A549 (cell line): ENCODE measurements around the gene C11orf71. TPM values are rescaled to one million over a fixed set of nuclear protein-coding genes. Genes with fewer than 3 reads are reported as not detected.
A peak's percentile ranks its signal among the peaks of the same experiment; 100 is the strongest.

Source experiments
- ATAC-seq, 2 experiments: fragments of 200-7000 bp in 1 of 2; fragments of >200 bp in 1 of 2; cut with Nextera tagmentation in 1 of 2; cut with Tn5 transposase in 1 of 2; 3 replicates each; pipeline versions ENCODE4 v1.8.0 to v1.9.1; 2018 to 2020; ENCODE audit warnings: mild to moderate bottlenecking in 1 of 2, moderate library complexity in 1 of 2
- CTCF ChIA-PET: fragments of 300-600 bp; sonication (Branson Sonifier 250); formaldehyde crosslinking; extraction: SDS; loops from one replicate; lab custom pipeline; 2021; ENCODE audit warnings: antibody characterized with exemption, inconsistent platforms; lab: Yijun Ruan, JAX
- POLR2A ChIA-PET: fragments of 350-600 bp; formaldehyde crosslinking; extraction: SDS; loops from one replicate; lab custom pipeline; 2021; ENCODE audit warnings: antibody characterized with exemption, inconsistent platforms; lab: Yijun Ruan, JAX
- DNase-seq, 2 experiments: peaks; one replicate each; pipeline versions ENCODE4 v3.0.0 to v3.0.0-alpha.2; 2011 to 2016; ENCODE audit warnings: low read depth in 1 of 2, low spot score in 1 of 2
- FAIRE-seq: peaks from 2 replicates; lab custom pipeline; 2011; peaks lifted over from hg19 to GRCh38; lab: Jason Lieb, UNC
- H3K27ac ChIP-seq, 2 experiments: fragments of >200 bp; sonication (Bioruptor Twin); formaldehyde crosslinking; 3 replicates each; pipeline ENCODE4 v1.5.1; 2016 to 2017
- H3K4me1 ChIP-seq: fragments of >200 bp; sonication (Bioruptor Twin); formaldehyde crosslinking; 3 replicates; pipeline ENCODE4 v1.6.1; 2016
- H3K4me2 ChIP-seq: fragments of >200 bp; sonication (Bioruptor Twin); formaldehyde crosslinking; 3 replicates; pipeline ENCODE4 v1.6.1; 2016
- H3K4me3 ChIP-seq: fragments of >200 bp; sonication (Bioruptor Twin); formaldehyde crosslinking; 3 replicates; pipeline ENCODE4 v1.5.1; 2016
- H3K9me3 ChIP-seq: fragments of >200 bp; sonication (Bioruptor Twin); formaldehyde crosslinking; 3 replicates; pipeline ENCODE4 v1.6.1; 2016
- CEBPB ChIP-seq, 2 experiments: fragments of >200 bp in 1 of 2; sonication (Bioruptor Twin) in 1 of 2; formaldehyde crosslinking in 1 of 2; IDR thresholded peaks; 2 replicates each; pipeline ENCODE4 v1.6.1; 2012 to 2016
- CHD2 ChIP-seq: fragments of 150-350 bp; IDR thresholded peaks from 2 replicates; pipeline ENCODE4 v1.6.1; 2014; ENCODE audit warnings: low read length; ENCODE audit not compliant: partially characterized antibody
- CHD4 ChIP-seq: fragments of 200-600 bp; sonication (generic); IDR thresholded peaks from 2 replicates; pipeline ENCODE4 v1.6.1; 2016; ENCODE audit warnings: antibody characterized with exemption, mild to moderate bottlenecking, borderline replicate concordance
- EHF ChIP-seq: fragments of 250-450 bp; sonication (Bioruptor Pico); IDR thresholded peaks from 2 replicates; pipeline ENCODE4 v1.5.0; 2020; ENCODE audit warnings: mild to moderate bottlenecking
- EP300 ChIP-seq, 2 experiments: fragments of >200 bp; sonication (Bioruptor Twin); formaldehyde crosslinking; IDR thresholded peaks; 2 replicates in 1 of 2; 3 replicates in 1 of 2; pipeline ENCODE4 v1.6.1; 2016 to 2017
- ESRRA ChIP-seq: fragments of 150-350 bp; IDR thresholded peaks from 2 replicates; pipeline ENCODE4 v1.6.1; 2014; ENCODE audit warnings: mild to moderate bottlenecking, low read length, borderline replicate concordance
- FOSL2 ChIP-seq, 2 experiments: fragments of 450-650 bp in 1 of 2; fragments of >200 bp in 1 of 2; sonication (Bioruptor Twin) in 1 of 2; formaldehyde crosslinking; IDR thresholded peaks; 2 replicates each; pipeline versions ENCODE4 v1.5.0 to v1.6.1; 2016 to 2020; ENCODE audit warnings: mild to moderate bottlenecking in 1 of 2, moderate library complexity in 1 of 2
- HDAC2 ChIP-seq: fragments of 200-600 bp; sonication (generic); IDR thresholded peaks from 2 replicates; pipeline ENCODE4 v1.6.1; 2016
- HEYL ChIP-seq: fragments of 250-450 bp; sonication (Bioruptor Pico); IDR thresholded peaks from 2 replicates; pipeline ENCODE4 v1.8.0; 2021; ENCODE audit warnings: mild to moderate bottlenecking, moderate library complexity
- HOXB13 ChIP-seq: fragments of 250-450 bp; sonication (Bioruptor Pico); IDR thresholded peaks from 2 replicates; pipeline ENCODE4 v1.5.0; 2020; ENCODE audit warnings: low read depth, mild to moderate bottlenecking, moderate library complexity
- HOXB5 ChIP-seq: fragments of 250-450 bp; sonication (Bioruptor Pico); IDR thresholded peaks from 2 replicates; pipeline ENCODE4 v1.5.0; 2020; ENCODE audit warnings: mild to moderate bottlenecking, moderate library complexity
- KDM1A ChIP-seq: fragments of 200-600 bp; sonication (generic); IDR thresholded peaks from 2 replicates; pipeline ENCODE4 v1.6.1; 2016; ENCODE audit warnings: low read depth, mild to moderate bottlenecking
- MAFK ChIP-seq: fragments of 450-650 bp; IDR thresholded peaks from 2 replicates; pipeline ENCODE4 v1.6.1; 2014; ENCODE audit not compliant: partially characterized antibody
- MAZ ChIP-seq: fragments of 150-350 bp; IDR thresholded peaks from 2 replicates; pipeline ENCODE4 v1.6.1; 2014; ENCODE audit warnings: antibody characterized with exemption, low read depth, low read length, borderline replicate concordance
- NPAS2 ChIP-seq: fragments of 250-450 bp; sonication (Bioruptor Pico); IDR thresholded peaks from 2 replicates; pipeline ENCODE4 v1.8.0; 2022; ENCODE audit warnings: mild to moderate bottlenecking, moderate library complexity, borderline replicate concordance
- POLR2A ChIP-seq: IDR thresholded peaks from 2 replicates; pipeline ENCODE4 v1.6.1; 2012; ENCODE audit warnings: mild to moderate bottlenecking, low read length
- RARB ChIP-seq: fragments of 250-450 bp; sonication (Bioruptor Pico); IDR thresholded peaks from 2 replicates; pipeline ENCODE4 v1.8.0; 2021; ENCODE audit warnings: mild to moderate bottlenecking, moderate library complexity
- RFX5 ChIP-seq: fragments of 450-650 bp; IDR thresholded peaks from 2 replicates; pipeline ENCODE4 v1.7.1; 2014; ENCODE audit warnings: antibody characterized with exemption, mild to moderate bottlenecking, moderate library complexity
- RNF2 ChIP-seq: fragments of 200-600 bp; sonication (generic); IDR thresholded peaks from 2 replicates; pipeline ENCODE4 v1.6.1; 2016; ENCODE audit warnings: low read depth, mild to moderate bottlenecking, antibody characterized with exemption, moderate library complexity, borderline replicate concordance
- SMC3 ChIP-seq: fragments of >200 bp; sonication (Bioruptor Twin); formaldehyde crosslinking; IDR thresholded peaks from 3 replicates; pipeline ENCODE4 v1.6.1; 2018; ENCODE audit warnings: inconsistent platforms
- SREBF2 ChIP-seq: fragments of 450-650 bp; IDR thresholded peaks from 2 replicates; pipeline ENCODE4 v1.6.1; 2014; ENCODE audit warnings: mild to moderate bottlenecking, moderate library complexity
- TP53 ChIP-seq: fragments of 250-450 bp; sonication (Bioruptor Pico); IDR thresholded peaks from 2 replicates; pipeline ENCODE4 v1.5.0; 2021; ENCODE audit warnings: mild to moderate bottlenecking, moderate library complexity
- ZC3H11A ChIP-seq: fragments of 450-650 bp; IDR thresholded peaks from 2 replicates; pipeline ENCODE4 v1.6.1; 2014; ENCODE audit warnings: antibody characterized with exemption, mild to moderate bottlenecking
- ZSCAN20 ChIP-seq: fragments of 250-450 bp; sonication (Bioruptor Pico); IDR thresholded peaks from 2 replicates; pipeline ENCODE4 v1.8.0; 2022; ENCODE audit warnings: mild to moderate bottlenecking, moderate library complexity
- WGBS: methylation state at CpG from one replicate; pipeline ENCODE4 v1.1.6; 2017; ENCODE audit errors: missing lambda C conversion rate; 5-methylcytosine and 5-hydroxymethylcytosine counted together
- polyA minus RNA-seq: library from RNA; depleted of rRNA, polyadenylated mRNA; stranded (reverse); fragments of >200 nt; gene quantifications from 2 replicates; pipeline ENCODE4 v1.2.3, GENCODE V29; 2011; rRNA and poly(A)+ RNA removed
- polyA plus RNA-seq, 4 experiments: library from polyadenylated mRNA; depleted of rRNA in 3 of 4; stranded (reverse); fragments of >200 nt; fragmentation: RNase III in 1 of 4; extraction: RNeasy Plus Mini Kit Qiagen cat#74134 plus additional on column Dnase treatment in 1 of 4; gene quantifications; 2 replicates in 3 of 4; 3 replicates in 1 of 4; pipeline ENCODE4 v1.2.3, GENCODE V29; 2011 to 2017
- TF ChIP-seq, protein P1 (sequence below): IDR thresholded peaks from 2 replicates; pipeline ENCODE4 v1.6.1; 2012
- TF ChIP-seq, protein P2 (sequence below): fragments of 250-450 bp; sonication (Bioruptor Pico); IDR thresholded peaks from 2 replicates; pipeline ENCODE4 v1.5.0; 2021; ENCODE audit warnings: mild to moderate bottlenecking, moderate library complexity, borderline replicate concordance
- TF ChIP-seq, protein P3 (sequence below): fragments of >200 bp; sonication (Bioruptor Twin); formaldehyde crosslinking; IDR thresholded peaks from 3 replicates; pipeline ENCODE4 v1.5.1; 2016
- TF ChIP-seq, protein P4 (sequence below): fragments of >200 bp; sonication (Bioruptor Twin); formaldehyde crosslinking; IDR thresholded peaks from 2 replicates; pipeline ENCODE4 v1.6.1; 2016
- TF ChIP-seq, protein P5 (sequence below): fragments of 450-650 bp; IDR thresholded peaks from 2 replicates; pipeline ENCODE4 v1.6.1; 2014; ENCODE audit warnings: antibody characterized with exemption
- TF ChIP-seq, protein P6 (sequence below): fragments of 150-350 bp; IDR thresholded peaks from 2 replicates; pipeline ENCODE4 v1.6.1; 2014; ENCODE audit warnings: low read depth, mild to moderate bottlenecking, low read length
- TF ChIP-seq, protein P7 (sequence below): fragments of >200 bp; sonication (Bioruptor Twin); formaldehyde crosslinking; IDR thresholded peaks from 3 replicates; pipeline ENCODE4 v1.6.1; 2016
- TF ChIP-seq, protein P8 (sequence below): fragments of 250-450 bp; sonication (Bioruptor Pico); IDR thresholded peaks from 2 replicates; pipeline ENCODE4 v1.5.0; 2020; ENCODE audit warnings: low read depth, mild to moderate bottlenecking, moderate library complexity

C11orf71 gene, protein sequence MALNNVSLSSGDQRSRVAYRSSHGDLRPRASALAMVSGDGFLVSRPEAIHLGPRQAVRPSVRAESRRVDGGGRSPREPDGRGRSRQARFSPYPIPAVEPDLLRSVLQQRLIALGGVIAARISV
- polyA plus RNA-seq (2011; rRNA removed), result 7.7 and 9.3 TPM in 2 replicates
- 8.7 and 9.1 TPM in 2 replicates for polyA plus RNA-seq (2012; cell fraction: cytosol; rRNA removed)
- polyA plus RNA-seq (2012; cell fraction: nucleus; rRNA removed), result 7.9 and 12.2 TPM in 2 replicates
- 4.4 to 6.2 TPM (median 6.0 TPM) in 3 replicates for polyA plus RNA-seq (2017; fragmentation: RNase III; extraction: RNeasy Plus Mini Kit Qiagen cat#74134 plus additional on column Dnase treatment)
- polyA minus RNA-seq, result 11.6 and 12.6 TPM in 2 replicates

DNA sequence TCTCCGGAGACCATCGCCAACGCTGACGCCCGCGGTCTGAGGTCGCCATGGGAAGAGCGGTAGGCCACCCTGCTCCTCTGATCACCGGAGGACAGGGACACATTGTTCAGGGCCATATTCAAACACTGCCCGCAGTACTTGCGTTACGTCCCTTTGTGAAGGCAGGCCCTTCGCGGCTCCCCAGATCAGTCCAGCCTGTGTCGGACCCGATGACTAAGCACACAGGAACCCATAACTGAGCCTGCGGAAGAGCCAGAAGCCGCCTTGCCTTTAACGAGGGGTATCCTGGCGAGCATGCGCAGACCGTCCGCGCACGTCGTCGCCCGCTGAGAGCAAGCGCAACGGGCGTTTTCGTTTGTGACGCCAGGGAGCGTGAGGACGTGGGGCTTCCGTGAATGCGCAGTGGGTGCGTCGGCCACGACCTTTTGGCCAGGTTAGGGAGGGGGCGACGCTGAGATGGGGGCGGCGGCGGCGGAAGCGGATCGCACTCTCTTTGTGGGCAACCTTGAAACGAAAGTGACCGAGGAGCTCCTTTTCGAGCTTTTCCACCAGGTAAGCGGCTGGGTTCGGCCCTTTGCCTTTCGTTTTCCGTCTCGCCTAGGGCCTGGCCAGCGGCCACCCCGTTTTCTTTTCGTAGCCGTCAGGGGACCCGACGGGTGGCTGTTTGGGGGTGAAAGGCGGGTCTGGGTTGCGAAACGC is at the start of gene C11orf71, which contains the start of gene RBM7:
Gene C11orf71 (minus strand): TSS at position 296 of the 699 bp plus-strand sequence. CDS start 180 bp downstream, at position 116.
Gene RBM7 (plus strand): TSS at position 451 of the 699 bp plus-strand sequence. CDS start 6 bp downstream, at position 457.
- POLR2A ChIA-PET, result no interaction called here
- peak; percentile 97 to 98 for ATAC-seq
- TF ChIP-seq SREBF2 (no peak), ZC3H11A (no peak), EHF (no peak), HOXB13 (no peak; the same call in 1 of the 2 replicates), NPAS2 (CRISPR knock-in tag) (no peak), POLR2A (peak; percentile 83), TP53 (CRISPR knock-in tag) (no peak), HOXB5 (CRISPR knock-in tag) (no peak), RARB (CRISPR knock-in tag) (no peak), RFX5 (no peak), CHD2 (no peak), ZSCAN20 (CRISPR knock-in tag) (no peak), CEBPB (IDR thresholded peaks at IDR 0.05) (peak; percentile 43 to 87; a peak in 3 of 4 replicates), SMC3 (no peak), EP300 (IDR thresholded peaks at IDR 0.05) (no peak), HEYL (CRISPR knock-in tag) (no peak), MAZ (no peak), MAFK (peak; percentile 61), ESRRA (no peak), KDM1A (no peak), CHD4 (no peak), FOSL2 (IDR thresholded peaks at IDR 0.05) (no peak), FOSL2 (CRISPR knock-in tag; IDR thresholded peaks at IDR 0.05) (peak; percentile 73), RNF2 (no peak), HDAC2 (no peak)
- TF ChIP-seq, protein P1, sequence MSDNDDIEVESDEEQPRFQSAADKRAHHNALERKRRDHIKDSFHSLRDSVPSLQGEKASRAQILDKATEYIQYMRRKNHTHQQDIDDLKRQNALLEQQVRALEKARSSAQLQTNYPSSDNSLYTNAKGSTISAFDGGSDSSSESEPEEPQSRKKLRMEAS, result peak; percentile 59
- TF ChIP-seq, protein P2, sequence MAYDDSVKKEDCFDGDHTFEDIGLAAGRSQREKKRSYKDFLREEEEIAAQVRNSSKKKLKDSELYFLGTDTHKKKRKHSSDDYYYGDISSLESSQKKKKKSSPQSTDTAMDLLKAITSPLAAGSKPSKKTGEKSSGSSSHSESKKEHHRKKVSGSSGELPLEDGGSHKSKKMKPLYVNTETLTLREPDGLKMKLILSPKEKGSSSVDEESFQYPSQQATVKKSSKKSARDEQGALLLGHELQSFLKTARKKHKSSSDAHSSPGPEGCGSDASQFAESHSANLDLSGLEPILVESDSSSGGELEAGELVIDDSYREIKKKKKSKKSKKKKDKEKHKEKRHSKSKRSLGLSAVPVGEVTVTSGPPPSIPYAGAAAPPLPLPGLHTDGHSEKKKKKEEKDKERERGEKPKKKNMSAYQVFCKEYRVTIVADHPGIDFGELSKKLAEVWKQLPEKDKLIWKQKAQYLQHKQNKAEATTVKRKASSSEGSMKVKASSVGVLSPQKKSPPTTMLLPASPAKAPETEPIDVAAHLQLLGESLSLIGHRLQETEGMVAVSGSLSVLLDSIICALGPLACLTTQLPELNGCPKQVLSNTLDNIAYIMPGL (CRISPR knock-in tag), result no peak; the same call in 1 of the 2 replicates
- TF ChIP-seq, protein P3, sequence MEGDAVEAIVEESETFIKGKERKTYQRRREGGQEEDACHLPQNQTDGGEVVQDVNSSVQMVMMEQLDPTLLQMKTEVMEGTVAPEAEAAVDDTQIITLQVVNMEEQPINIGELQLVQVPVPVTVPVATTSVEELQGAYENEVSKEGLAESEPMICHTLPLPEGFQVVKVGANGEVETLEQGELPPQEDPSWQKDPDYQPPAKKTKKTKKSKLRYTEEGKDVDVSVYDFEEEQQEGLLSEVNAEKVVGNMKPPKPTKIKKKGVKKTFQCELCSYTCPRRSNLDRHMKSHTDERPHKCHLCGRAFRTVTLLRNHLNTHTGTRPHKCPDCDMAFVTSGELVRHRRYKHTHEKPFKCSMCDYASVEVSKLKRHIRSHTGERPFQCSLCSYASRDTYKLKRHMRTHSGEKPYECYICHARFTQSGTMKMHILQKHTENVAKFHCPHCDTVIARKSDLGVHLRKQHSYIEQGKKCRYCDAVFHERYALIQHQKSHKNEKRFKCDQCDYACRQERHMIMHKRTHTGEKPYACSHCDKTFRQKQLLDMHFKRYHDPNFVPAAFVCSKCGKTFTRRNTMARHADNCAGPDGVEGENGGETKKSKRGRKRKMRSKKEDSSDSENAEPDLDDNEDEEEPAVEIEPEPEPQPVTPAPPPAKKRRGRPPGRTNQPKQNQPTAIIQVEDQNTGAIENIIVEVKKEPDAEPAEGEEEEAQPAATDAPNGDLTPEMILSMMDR, result no peak
- TF ChIP-seq, protein P4, sequence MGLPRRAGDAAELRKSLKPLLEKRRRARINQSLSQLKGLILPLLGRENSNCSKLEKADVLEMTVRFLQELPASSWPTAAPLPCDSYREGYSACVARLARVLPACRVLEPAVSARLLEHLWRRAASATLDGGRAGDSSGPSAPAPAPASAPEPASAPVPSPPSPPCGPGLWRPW, result no peak
- TF ChIP-seq, protein P5, sequence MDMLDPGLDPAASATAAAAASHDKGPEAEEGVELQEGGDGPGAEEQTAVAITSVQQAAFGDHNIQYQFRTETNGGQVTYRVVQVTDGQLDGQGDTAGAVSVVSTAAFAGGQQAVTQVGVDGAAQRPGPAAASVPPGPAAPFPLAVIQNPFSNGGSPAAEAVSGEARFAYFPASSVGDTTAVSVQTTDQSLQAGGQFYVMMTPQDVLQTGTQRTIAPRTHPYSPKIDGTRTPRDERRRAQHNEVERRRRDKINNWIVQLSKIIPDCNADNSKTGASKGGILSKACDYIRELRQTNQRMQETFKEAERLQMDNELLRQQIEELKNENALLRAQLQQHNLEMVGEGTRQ, result no peak
- TF ChIP-seq, protein P6, sequence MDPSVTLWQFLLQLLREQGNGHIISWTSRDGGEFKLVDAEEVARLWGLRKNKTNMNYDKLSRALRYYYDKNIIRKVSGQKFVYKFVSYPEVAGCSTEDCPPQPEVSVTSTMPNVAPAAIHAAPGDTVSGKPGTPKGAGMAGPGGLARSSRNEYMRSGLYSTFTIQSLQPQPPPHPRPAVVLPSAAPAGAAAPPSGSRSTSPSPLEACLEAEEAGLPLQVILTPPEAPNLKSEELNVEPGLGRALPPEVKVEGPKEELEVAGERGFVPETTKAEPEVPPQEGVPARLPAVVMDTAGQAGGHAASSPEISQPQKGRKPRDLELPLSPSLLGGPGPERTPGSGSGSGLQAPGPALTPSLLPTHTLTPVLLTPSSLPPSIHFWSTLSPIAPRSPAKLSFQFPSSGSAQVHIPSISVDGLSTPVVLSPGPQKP, result no peak
- TF ChIP-seq, protein P7, sequence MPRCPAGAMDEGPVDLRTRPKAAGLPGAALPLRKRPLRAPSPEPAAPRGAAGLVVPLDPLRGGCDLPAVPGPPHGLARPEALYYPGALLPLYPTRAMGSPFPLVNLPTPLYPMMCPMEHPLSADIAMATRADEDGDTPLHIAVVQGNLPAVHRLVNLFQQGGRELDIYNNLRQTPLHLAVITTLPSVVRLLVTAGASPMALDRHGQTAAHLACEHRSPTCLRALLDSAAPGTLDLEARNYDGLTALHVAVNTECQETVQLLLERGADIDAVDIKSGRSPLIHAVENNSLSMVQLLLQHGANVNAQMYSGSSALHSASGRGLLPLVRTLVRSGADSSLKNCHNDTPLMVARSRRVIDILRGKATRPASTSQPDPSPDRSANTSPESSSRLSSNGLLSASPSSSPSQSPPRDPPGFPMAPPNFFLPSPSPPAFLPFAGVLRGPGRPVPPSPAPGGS, result 0 out of 3 replicates have a peak, but pooled peaks have one; percentile 70
- TF ChIP-seq, protein P8, sequence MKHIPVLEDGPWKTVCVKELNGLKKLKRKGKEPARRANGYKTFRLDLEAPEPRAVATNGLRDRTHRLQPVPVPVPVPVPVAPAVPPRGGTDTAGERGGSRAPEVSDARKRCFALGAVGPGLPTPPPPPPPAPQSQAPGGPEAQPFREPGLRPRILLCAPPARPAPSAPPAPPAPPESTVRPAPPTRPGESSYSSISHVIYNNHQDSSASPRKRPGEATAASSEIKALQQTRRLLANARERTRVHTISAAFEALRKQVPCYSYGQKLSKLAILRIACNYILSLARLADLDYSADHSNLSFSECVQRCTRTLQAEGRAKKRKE, result no peak

More for the DNA sequence above, at the start of gene C11orf71, which contains the start of gene RBM7:
- Histone ChIP-seq H3K4me2 (peak within 1 kb of the TSS; percentile 89), H3K9me3 (no peaks in the 10 kb centered on the region), H3K4me1 (peaks cover 25% of the 10 kb centered on the region), H3K4me3 (peak within 1 kb of the TSS; percentile 65), H3K27ac (peak within 1 kb of the TSS; percentile 96 to 99)
- peak; percentile 76 to 98 for DNase-seq
- FAIRE-seq, result peak; percentile 32
- 0% methylated on average over 14 of the region's 65 CpGs for WGBS
- CTCF ChIA-PET, result no interaction called here
